Right ventricle myocardium inferior (tissue), 1 donor: Measurements from ENCODE around the gene KCNT2. TPM values are rescaled to one million over a fixed set of nuclear protein-coding genes. Genes with fewer than 3 reads are reported as not detected.

Experiments
- ATAC-seq: fragments of 200-7000 bp; cut with Tn5 transposase; one replicate; pipeline ENCODE4 v1.9.1; 2020; ENCODE audit warnings: mild to moderate bottlenecking, moderate library complexity
- DNase-seq: peaks from one replicate; pipeline ENCODE4 v3.0.0; 2021; ENCODE audit errors: missing footprints
- intact Hi-C: fragments of 100-400 bp; cut with DNase I; formaldehyde crosslinking; loops from one replicate; pipeline ENCODE4 v1.11.0; 2022
- total RNA-seq: library from RNA; stranded (reverse); fragmentation: NEBNext Ultra II Directional; extraction: Animal tissue kit (Norgen Biotek cat#: 25700); gene quantifications from one replicate; pipeline ENCODE4 v1.2.1, GENCODE V29; 2021
- donor health status: DM: no; HTN: yes; CAD: no; lungs with severe emphysema.

Gene KCNT2
- total RNA-seq, 1 donor from 2014 or later, result 0.81 TPM

GRCh38 chr1:196598942-196599748, 9.1 kb downstream of the KCNT2 start:
- DNase-seq, result no peak
- ATAC-seq, result no peak
- intact Hi-C loops, result no loop called here

- ATAC-seq (no peak), DNase-seq (no peak)
- intact Hi-C loops, result no loop called here
These were observed 13.5 kb downstream of the KCNT2 start for GRCh38 chr1:196594700-196595099.

- no peak for ATAC-seq
These were observed 14.3 kb downstream of the KCNT2 start for GRCh38 chr1:196593955-196594354.

GRCh38 chr1:196590959-196591358, 17.3 kb downstream of the KCNT2 start:
- intact Hi-C loops, result no loop called here
- ATAC-seq (no peak), DNase-seq (no peak)

More at GRCh38 chr1:196593955-196594354, 14.3 kb downstream of the KCNT2 start:
- intact Hi-C loops, result no loop called here
- DNase-seq, result no peak

GRCh38 chr1:196590012-196590708, 18.1 kb downstream of the KCNT2 start:
- ATAC-seq (no peak), DNase-seq (no peak)
- intact Hi-C loops, result no loop called here

DNA sequence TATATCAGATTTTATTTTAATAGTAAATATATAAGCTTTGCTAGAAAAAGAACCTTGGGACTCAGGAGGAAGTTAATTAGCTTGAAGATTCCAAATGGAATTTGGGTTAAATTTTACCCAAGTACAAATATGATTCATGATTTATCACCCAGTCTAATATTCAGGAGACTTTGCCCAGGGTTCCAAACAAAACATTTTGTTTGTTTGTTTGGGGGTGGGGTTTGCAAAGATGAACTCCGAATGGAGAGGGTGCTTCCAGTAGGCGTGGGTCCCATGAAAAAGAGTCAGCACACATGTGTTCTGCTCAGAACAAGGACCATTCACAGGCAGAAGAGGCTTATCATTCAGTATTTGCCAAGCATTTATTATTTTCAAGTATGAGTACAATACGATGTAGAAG, 23.5 kb downstream of the KCNT2 start:
- DNase-seq, result no peak
- intact Hi-C loops, result no loop called here
- no peak for ATAC-seq

GRCh38 chr1:196577386-196577785, 30.9 kb downstream of the KCNT2 start:
- intact Hi-C loops, result no loop called here
- DNase-seq (no peak), ATAC-seq (no peak)

- DNase-seq (no peak), ATAC-seq (no peak)
- intact Hi-C loops, result no loop called here
These were observed 35.0 kb downstream of the KCNT2 start for GRCh38 chr1:196573226-196573625.

- intact Hi-C loops, result no loop called here
- no peak for ATAC-seq
- no peak for DNase-seq
These were observed 41.0 kb downstream of the KCNT2 start for GRCh38 chr1:196567238-196567637.

GRCh38 chr1:196563768-196564167, 44.5 kb downstream of the KCNT2 start:
- ATAC-seq, result no peak
- DNase-seq, result no peak
- intact Hi-C loops, result no loop called here

GRCh38 chr1:196559314-196559713, 48.9 kb downstream of the KCNT2 start:
- DNase-seq (no peak), ATAC-seq (no peak)
- intact Hi-C loops, result no loop called here

DNA sequence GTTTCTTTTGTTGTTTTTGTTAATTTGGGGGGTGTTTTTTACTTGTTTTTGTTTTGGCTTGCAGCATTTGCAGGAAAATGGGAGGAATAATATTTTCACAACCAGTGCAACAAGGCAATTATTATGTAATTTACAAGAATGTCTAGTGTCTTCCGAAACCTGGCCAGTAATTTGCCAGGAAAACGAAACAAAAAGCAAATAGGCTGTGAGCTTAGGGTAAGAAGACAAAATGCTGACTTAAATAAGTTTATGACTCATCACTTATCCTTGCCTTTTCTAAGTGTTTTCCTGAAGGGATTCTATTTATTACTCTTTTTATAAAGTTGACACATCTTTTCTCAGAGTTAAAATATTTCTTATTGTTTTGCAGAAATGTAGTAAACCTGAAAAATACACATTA, 49.8 kb downstream of the KCNT2 start:
- intact Hi-C loops, result no loop called here
- peak; percentile 76 for ATAC-seq
- DNase-seq, result no peak

GRCh38 chr1:196557797-196558196, 50.4 kb downstream of the KCNT2 start:
- DNase-seq, result no peak
- intact Hi-C loops, result no loop called here
- ATAC-seq, result peak; percentile 73

DNA sequence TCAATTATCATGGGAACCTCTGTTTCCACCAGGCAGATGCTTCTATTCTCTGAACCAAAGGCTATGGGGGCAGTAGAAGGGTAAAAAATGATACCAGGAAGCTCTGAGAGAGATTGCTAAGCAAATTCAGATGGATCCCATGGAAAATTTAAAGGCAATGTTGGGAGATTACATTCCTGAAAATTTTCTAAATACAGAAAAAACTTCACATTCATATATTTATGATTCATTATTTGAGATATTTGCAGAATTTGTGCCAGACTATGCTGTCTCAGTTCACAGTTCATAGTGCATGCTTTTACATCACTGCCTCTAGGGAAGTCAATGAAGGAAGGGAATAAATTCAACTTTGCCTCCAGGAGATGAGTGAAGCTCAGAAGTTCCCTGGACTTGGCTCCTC, 57.5 kb downstream of the KCNT2 start:
- ATAC-seq, result no peak
- intact Hi-C loops, result no loop called here
- DNase-seq, result no peak

DNA sequence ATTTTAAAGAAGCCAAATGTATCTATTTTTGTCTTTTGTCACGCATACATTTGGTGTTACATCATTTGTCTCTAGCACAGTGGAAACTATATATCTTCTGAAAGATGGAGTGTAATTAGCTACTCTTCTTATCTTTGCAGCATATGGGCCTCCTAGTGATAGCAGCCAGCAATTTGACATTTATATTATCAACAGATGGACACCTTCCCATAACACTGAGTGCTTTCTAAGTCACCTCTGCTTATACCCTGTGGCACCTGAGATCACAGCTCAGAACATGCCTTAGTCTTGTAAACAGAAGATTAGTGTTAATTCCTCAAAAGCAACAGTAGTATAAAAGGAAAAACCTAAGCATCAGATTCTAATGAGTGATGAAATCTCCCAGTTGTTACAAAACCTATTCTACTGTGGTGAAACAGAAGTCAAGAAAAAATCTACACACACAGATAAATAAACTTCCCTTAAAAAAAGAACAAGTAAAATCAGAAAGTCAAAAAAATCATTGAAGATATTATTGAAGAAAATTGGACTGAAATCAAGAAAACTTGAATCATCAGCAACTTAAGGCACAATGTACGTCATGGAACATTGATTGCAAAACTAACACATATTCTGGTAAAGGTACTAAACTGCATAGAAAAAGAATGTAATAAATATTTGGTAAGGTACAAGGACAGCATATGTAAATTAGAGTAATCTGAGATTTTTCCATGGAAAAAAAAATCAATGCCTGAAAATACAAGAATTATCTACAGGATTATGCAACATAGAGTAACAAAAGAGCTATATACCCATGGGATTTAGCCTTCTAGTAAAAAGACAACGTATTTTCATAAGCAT, 61.7 kb downstream of the KCNT2 start:
- DNase-seq (no peak), ATAC-seq (no peak)
- intact Hi-C loops, result no loop called here

DNA sequence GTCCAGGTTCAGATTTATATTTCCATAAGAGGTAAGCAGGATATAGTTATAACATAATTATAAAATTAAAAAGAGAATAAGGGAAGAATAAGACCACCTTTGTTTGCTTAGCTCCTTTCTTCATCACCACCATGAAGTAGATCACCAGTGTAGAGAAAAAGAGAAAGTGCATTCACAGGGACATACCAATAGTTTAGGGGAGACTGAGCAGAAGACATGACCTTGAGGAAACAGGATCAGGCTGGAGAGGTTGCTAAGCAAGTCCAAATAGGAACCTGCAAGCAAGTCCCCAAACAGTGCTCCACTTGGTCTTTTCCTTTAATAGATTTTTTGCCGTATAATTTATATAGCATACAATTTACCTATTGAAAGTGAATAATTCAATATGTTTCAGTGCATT, 63.0 kb downstream of the KCNT2 start:
- intact Hi-C loops, result no loop called here
- ATAC-seq, result no peak

GRCh38 chr1:196544617-196545016, 63.6 kb downstream of the KCNT2 start:
- intact Hi-C loops, result no loop called here
- DNase-seq (no peak), ATAC-seq (no peak)

More for the DNA sequence above, 63.0 kb downstream of the KCNT2 start:
- DNase-seq, result no peak

- intact Hi-C loops, result no loop called here
- DNase-seq (no peak), ATAC-seq (no peak)
These were observed 64.4 kb downstream of the KCNT2 start for GRCh38 chr1:196543833-196544232.

DNA sequence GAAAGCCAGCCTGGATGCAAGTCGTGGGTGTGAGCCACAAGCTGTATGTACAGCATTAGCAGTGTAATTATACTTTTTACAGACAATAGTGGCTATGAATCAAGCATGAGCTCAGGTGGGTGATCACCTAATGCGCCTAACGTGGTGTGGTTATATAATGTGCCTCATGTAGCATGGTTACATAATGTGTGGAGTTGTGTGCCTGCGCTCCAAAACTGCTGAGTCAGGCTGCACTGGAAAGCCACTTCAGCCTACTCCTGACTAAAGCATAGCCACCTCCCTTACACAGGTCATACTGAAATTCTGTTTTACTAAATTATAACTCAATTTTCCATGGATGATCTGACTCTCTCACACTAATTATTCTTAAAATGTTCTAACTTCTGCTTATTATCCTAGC, 69.8 kb downstream of the KCNT2 start:
- intact Hi-C loops, result no loop called here
- no peak for ATAC-seq
- DNase-seq, result no peak

- no peak for ATAC-seq
- DNase-seq, result no peak
- intact Hi-C loops, result no loop called here
These were observed 72.5 kb downstream of the KCNT2 start for GRCh38 chr1:196535727-196536126.
